Activated CD4-positive, alpha-beta T cell treated with anti-CD3 and anti-CD28 coated beads, Interleukin-2, amount 50 U/mL, for 48 hours (primary cell): ENCODE data around the gene TMEM161B.
"Not testable (repeated sequence)": the region's sequence is repeated elsewhere in the genome, so short reads cannot be mapped to it uniquely, and the experiment has no call there.

Experiments used
- DNase-seq, 2 experiments: peaks; one replicate each; pipeline ENCODE4 v3.0.0-alpha.2; 2020

Gene TMEM161B

GRCh38 chr5:88248743-88249540, 19.7 kb downstream of the TMEM161B start:
- peak in 1 of 2 experiments; percentile 15 for DNase-seq

GRCh38 chr5:88248094-88248493, 20.6 kb downstream of the TMEM161B start:
- DNase-seq: no peak

- DNase-seq: no peak
Measured at GRCh38 chr5:88245893-88246244, 22.8 kb downstream of the TMEM161B start.

GRCh38 chr5:88245241-88245892, 23.3 kb downstream of the TMEM161B start:
- DNase-seq: no peak

GRCh38 chr5:88244686-88245085, 24.0 kb downstream of the TMEM161B start:
- DNase-seq: no peak

GRCh38 chr5:88243493-88243892, 25.2 kb downstream of the TMEM161B start:
- DNase-seq: not testable (repeated sequence)

- DNase-seq: no peak
Measured at GRCh38 chr5:88238732-88239131, 29.9 kb downstream of the TMEM161B start.

- DNase-seq: peak in 1 of 2 experiments; percentile 26
Measured at GRCh38 chr5:88236866-88237642, 31.6 kb downstream of the TMEM161B start.

- no peak for DNase-seq
Measured at GRCh38 chr5:88235828-88236227, 32.8 kb downstream of the TMEM161B start.

- DNase-seq: no peak
Measured at GRCh38 chr5:88235346-88235745, 33.3 kb downstream of the TMEM161B start.

- no peak for DNase-seq
Measured at GRCh38 chr5:88230546-88231066, 38.0 kb downstream of the TMEM161B start.

GRCh38 chr5:88226881-88227450, 41.7 kb downstream of the TMEM161B start:
- no peak for DNase-seq

GRCh38 chr5:88214655-88215054, 54.0 kb downstream of the TMEM161B start:
- no peak for DNase-seq

- no peak for DNase-seq
Measured at GRCh38 chr5:88207575-88207974, 61.1 kb downstream of the TMEM161B start.

GRCh38 chr5:88203981-88204750, 64.5 kb downstream of the TMEM161B start:
- DNase-seq: peak; percentile 25 to 60

- no peak for DNase-seq
Measured at GRCh38 chr5:88195636-88196035, 73.0 kb downstream of the TMEM161B start.

GRCh38 chr5:88193896-88194295, 74.7 kb downstream of the TMEM161B start:
- no peak for DNase-seq

- peak; percentile 39 to 40 for DNase-seq
Measured at GRCh38 chr5:88190106-88190834, 78.4 kb downstream of the TMEM161B start.

GRCh38 chr5:88189484-88189883, 79.2 kb downstream of the TMEM161B start:
- DNase-seq: not testable (repeated sequence)

- no peak for DNase-seq
Measured at GRCh38 chr5:88188458-88189132, 80.0 kb downstream of the TMEM161B start.

- no peak for DNase-seq
Measured at GRCh38 chr5:88183255-88183654, 85.4 kb downstream of the TMEM161B start.
